AG09309 (cell line): ENCODE measurements around the gene AK1.

ENCODE experiments used
- DNase-seq: peaks from one replicate; pipeline ENCODE4 v3.0.0-alpha.2; 2010; ENCODE audit warnings: low read depth
- H3K4me3 ChIP-seq: 2 replicates; pipeline ENCODE4 v1.5.1; 2011; ENCODE audit warnings: mild to moderate bottlenecking, low read depth, low read length, moderate library complexity; ENCODE audit not compliant: control insufficient read depth
- CTCF ChIP-seq: IDR thresholded peaks from 2 replicates; pipeline ENCODE4 v1.5.1; 2011; ENCODE audit warnings: mild to moderate bottlenecking, low read depth, low read length, inconsistent platforms; ENCODE audit not compliant: insufficient read depth, control insufficient read depth; ENCODE audit errors: missing control alignments

Gene AK1

GRCh38 chr9:127818574-127818973 is 58.9 kb downstream of the AK1 start:
- DNase-seq: no peak
- TF ChIP-seq CTCF: no peak
- H3K4me3 ChIP-seq: no peak overlapping the region

- TF ChIP-seq CTCF: no peak
- H3K4me3 ChIP-seq: no peak overlapping the region
- DNase-seq: no peak
Observed at GRCh38 chr9:127817881-127818434, 59.5 kb downstream of the AK1 start.

DNA sequence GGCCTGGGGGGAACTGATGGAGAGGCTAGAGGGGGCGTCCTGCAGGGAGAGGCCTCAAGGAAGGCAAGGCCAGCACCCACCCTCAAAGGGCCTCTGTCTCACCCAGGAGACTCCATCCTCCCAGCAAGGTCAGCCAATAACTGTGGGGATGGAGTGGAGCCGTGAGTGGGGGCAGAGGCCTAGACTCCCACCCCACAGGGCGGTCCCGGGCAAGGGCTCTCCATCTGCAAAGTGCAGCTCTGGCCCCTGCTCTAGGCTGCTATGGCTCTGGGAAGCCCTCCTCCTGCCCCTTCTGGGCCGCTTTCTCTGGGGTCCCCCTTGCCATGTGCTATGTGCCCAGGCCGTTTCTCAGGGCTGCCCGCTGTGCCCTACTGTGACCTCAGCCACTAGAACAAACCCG is 60.7 kb downstream of the AK1 start:
- H3K4me3 ChIP-seq: no peak overlapping the region
- TF ChIP-seq CTCF: no peak
- no peak for DNase-seq
